SK-N-SH treated with all-trans-retinoic acid at 6 μM for 48 hours (cell line): ENCODE measurements around the gene C1orf198.

Experiments
- ARNTL ChIP-seq: fragments of 450-650 bp; formaldehyde crosslinking; IDR thresholded peaks from 2 replicates; pipeline ENCODE4 v1.5.0; 2020; ENCODE audit warnings: low read depth, mild to moderate bottlenecking, moderate library complexity, borderline replicate concordance
- ISL1 ChIP-seq: fragments of 250-450 bp; sonication (Bioruptor Pico); IDR thresholded peaks from 2 replicates; pipeline ENCODE4 v2.1.2; 2022; ENCODE audit warnings: mild to moderate bottlenecking, moderate library complexity
- PPARA ChIP-seq: fragments of 250-450 bp; sonication (Bioruptor Pico); IDR thresholded peaks from 2 replicates; pipeline ENCODE4 v1.5.0; 2020; ENCODE audit warnings: mild to moderate bottlenecking, borderline replicate concordance
- RARB ChIP-seq: fragments of 250-450 bp; sonication (Bioruptor Pico); IDR thresholded peaks from 2 replicates; pipeline ENCODE4 v1.8.0; 2021; ENCODE audit warnings: mild to moderate bottlenecking, moderate library complexity
- SNAI2 ChIP-seq: fragments of 250-450 bp; sonication (Bioruptor Pico); IDR thresholded peaks from 2 replicates; pipeline ENCODE4 v1.5.0; 2020; ENCODE audit warnings: mild to moderate bottlenecking, moderate library complexity
- TOX ChIP-seq: fragments of 250-450 bp; sonication (Bioruptor Pico); IDR thresholded peaks from 2 replicates; pipeline ENCODE4 v1.8.0; 2021; ENCODE audit warnings: mild to moderate bottlenecking, moderate library complexity, borderline replicate concordance
- ZFP3 ChIP-seq: fragments of 250-450 bp; sonication (Bioruptor Pico); IDR thresholded peaks from 2 replicates; pipeline ENCODE4 v1.5.0; 2020; ENCODE audit warnings: mild to moderate bottlenecking, moderate library complexity
- ZFP30 ChIP-seq: fragments of 450-650 bp; formaldehyde crosslinking; IDR thresholded peaks from 2 replicates; pipeline ENCODE4 v1.5.0; 2022; ENCODE audit warnings: mild to moderate bottlenecking, moderate library complexity
- ZNF565 ChIP-seq: fragments of 450-650 bp; formaldehyde crosslinking; conservative IDR thresholded peaks from 2 replicates; pipeline ENCODE4 v1.5.0; 2020; ENCODE audit warnings: low read depth, mild to moderate bottlenecking, moderate library complexity
- ZNF70 ChIP-seq: fragments of 450-650 bp; formaldehyde crosslinking; IDR thresholded peaks from 2 replicates; pipeline ENCODE4 v1.5.0; 2020; ENCODE audit warnings: mild to moderate bottlenecking, moderate library complexity
- TF ChIP-seq, protein P1 (sequence below): fragments of 250-450 bp; sonication (Bioruptor Pico); IDR thresholded peaks from 2 replicates; pipeline ENCODE4 v1.8.0; 2020; ENCODE audit warnings: mild to moderate bottlenecking, moderate library complexity, borderline replicate concordance

- TF ChIP-seq ZNF70 (CRISPR knock-in tag), result no peak
- TF ChIP-seq, protein P1, sequence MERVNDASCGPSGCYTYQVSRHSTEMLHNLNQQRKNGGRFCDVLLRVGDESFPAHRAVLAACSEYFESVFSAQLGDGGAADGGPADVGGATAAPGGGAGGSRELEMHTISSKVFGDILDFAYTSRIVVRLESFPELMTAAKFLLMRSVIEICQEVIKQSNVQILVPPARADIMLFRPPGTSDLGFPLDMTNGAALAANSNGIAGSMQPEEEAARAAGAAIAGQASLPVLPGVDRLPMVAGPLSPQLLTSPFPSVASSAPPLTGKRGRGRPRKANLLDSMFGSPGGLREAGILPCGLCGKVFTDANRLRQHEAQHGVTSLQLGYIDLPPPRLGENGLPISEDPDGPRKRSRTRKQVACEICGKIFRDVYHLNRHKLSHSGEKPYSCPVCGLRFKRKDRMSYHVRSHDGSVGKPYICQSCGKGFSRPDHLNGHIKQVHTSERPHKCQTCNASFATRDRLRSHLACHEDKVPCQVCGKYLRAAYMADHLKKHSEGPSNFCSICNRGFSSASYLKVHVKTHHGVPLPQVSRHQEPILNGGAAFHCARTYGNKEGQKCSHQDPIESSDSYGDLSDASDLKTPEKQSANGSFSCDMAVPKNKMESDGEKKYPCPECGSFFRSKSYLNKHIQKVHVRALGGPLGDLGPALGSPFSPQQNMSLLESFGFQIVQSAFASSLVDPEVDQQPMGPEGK (CRISPR knock-in tag), result no peak
- no peak for TF ChIP-seq PPARA
- TF ChIP-seq ARNTL (CRISPR knock-in tag), result no peak
- TF ChIP-seq RARB (CRISPR knock-in tag), result no peak
- TF ChIP-seq ZFP3 (CRISPR knock-in tag), result no peak
- no peak for TF ChIP-seq TOX (CRISPR knock-in tag)
- no peak for TF ChIP-seq ISL1 (CRISPR knock-in tag)
- TF ChIP-seq SNAI2, result no peak
- no peak for TF ChIP-seq ZNF565 (CRISPR knock-in tag)
- TF ChIP-seq ZFP30 (CRISPR knock-in tag), result no peak
These were observed 12.4 kb downstream of the C1orf198 start for GRCh38 chr1:230855886-230856285.
